ENCODE data around the gene TYW5.

TYW5 gene, protein sequence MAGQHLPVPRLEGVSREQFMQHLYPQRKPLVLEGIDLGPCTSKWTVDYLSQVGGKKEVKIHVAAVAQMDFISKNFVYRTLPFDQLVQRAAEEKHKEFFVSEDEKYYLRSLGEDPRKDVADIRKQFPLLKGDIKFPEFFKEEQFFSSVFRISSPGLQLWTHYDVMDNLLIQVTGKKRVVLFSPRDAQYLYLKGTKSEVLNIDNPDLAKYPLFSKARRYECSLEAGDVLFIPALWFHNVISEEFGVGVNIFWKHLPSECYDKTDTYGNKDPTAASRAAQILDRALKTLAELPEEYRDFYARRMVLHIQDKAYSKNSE

DNA sequence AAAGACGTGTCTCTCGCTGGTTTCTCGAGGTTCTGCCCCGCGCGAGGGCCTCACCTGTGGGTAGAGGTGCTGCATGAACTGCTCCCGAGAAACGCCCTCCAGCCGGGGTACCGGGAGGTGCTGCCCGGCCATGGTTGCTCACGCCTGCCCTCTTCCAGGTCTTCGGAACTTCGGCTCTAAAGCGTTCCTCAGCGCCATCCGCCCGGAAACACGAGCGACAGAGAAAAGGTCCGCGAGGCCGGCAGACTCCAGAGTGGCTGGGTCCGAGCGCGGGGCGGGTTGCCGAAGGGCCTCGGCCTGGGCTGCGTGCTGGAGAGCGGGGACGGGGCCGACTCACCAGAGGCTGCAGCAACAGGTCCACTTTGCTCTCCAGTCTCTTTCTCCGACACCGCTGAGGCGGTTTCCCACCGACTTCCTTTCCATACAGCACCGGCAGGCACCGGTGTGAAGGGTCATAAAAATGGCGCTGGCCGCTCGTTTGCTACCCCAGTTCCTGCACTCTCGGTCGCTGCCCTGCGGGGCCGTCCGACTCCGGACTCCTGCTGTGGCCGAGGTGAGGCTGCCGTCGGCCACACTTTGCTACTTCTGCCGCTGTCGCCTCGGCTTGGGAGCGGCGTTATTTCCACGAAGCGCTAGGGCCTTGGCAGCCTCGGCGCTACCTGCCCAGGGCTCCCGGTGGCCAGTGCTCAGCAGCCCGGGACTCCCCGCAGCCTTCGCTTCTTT, at the start of gene TYW5, which contains the start of gene MAIP1:
TYW5 (minus strand) TSS at position 153 of the 723 bp plus-strand sequence; CDS start at position 132, 21 bp downstream.
MAIP1 (plus strand) TSS at position 244 of the 723 bp plus-strand sequence; CDS start at position 461, 217 bp downstream.
- peak; percentile 81 for DNase-seq

GRCh38 chr2:200003444-200003843, 48.2 kb upstream of the TYW5 start:
- DNase-seq, result no peak

GRCh38 chr2:200000444-200001163, 45.3 kb upstream of the TYW5 start:
- no peak for DNase-seq

GRCh38 chr2:199999166-199999565, 43.9 kb upstream of the TYW5 start:
- DNase-seq, result no peak

DNA sequence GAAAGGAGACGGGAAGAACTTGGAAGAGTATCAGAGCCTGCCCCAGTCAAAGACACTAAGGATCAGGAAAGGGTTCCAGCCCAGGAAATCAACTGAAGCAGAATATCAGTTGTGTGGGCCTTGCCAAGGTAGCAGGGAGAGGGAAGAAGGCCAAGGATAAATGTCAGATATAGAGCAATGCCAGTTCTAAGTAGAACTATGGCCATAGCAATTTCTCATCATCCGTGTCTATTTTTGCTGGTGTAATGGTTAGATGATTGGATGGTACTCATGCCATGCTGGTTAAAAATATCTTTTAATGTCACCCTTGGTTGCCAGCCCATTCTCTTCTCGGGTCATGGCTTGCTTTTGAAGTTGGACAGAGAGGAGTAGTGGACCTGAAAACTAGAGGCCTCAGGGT, 42.0 kb upstream of the TYW5 start:
- DNase-seq, result no peak

DNA sequence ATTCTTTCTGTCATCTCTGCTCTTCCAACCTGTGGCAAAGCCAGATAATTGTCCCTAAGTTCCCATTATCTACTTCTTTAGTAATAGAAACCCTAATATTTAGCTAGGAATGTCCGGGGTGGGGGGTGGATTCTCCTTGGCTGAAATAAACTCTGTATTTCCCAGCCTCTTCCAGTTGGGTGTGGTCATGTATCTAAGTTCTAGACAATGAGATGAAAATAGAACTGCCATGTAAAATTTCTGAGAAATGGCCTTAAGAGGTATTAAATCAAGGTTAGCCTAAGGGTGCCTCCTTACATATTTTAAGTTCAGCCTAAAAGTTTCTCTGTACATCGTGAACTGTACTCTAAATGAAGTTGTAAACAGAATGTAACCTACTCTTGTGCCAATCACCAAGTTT, 39.6 kb upstream of the TYW5 start:
- DNase-seq, result no peak

DNA sequence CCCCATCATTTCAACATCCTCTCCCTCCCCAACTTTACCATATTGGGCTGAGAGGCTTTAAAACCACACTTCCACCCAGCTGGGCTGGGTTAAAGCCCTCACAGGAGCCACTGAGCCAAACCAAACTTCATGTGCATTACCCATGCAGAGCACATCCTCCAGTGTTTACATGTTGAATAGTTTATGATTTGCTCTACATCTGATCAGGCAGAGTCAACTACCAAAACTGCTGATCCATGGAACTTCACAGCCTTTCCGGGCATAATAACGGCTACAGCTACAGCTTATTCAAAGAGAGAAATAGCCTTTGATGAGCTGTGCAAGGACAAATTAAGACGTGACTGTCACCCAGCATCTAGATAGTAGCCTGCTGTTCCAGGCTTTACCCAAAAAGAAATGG, 39.1 kb upstream of the TYW5 start:
- DNase-seq, result no peak

DNA sequence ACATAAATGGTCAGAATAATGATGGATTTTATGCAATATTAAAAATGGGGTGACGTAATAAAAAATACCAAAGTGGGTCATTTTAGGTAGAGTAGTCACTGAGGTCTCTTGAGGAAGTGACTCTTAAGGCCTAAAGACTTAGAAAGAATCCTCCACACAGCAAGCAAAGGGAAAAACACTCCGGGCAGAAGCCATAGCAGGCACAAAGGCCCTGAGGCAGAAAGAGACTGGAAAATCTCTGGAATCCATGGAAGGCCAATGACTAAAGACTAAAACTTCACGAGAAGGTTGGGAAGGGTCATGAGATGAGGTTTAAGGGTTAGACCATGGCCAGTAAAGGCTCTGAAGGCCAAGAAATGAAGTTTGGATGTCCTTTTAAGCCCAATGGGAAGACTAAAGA, 37.0 kb upstream of the TYW5 start:
- DNase-seq, result no peak

DNA sequence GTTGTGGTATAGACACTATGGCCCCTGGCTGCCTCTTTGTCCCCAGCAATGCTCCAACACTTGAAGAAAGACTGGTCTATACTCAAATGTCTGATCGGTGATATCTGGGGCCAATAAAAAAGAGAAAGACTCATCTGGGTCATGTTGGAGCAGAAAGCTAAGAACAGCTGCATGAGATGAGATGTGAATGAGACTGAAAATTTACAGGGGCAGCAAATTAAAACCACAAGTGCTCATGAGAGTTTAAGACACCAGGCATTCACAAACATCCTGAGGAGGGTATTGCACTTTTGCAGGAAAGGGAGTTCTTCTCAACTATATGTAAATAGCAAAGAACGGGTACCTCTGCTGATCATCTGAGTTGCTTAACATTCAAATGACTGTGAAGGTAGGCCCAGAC, 36.4 kb upstream of the TYW5 start:
- DNase-seq, result no peak

DNA sequence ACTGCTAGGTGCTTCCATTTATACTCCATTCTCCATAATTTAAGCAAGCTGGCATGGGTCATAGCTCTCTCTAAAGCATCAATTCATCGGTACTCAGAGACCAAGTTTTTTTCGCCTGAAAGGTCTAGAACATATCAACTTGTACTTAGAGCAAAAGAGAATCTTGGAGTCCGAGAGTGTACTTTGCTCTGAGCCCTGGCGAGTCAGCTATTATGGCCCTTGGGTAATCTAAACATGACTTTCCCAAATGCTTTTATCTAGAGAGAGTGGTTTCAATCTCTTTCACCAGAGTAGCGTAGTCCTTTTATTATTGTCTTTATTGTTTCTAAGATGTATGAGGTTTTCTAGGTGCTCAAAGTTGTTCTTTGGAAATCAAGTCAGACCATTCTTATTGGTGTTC, 34.5 kb upstream of the TYW5 start:
- no peak for DNase-seq

- no peak for DNase-seq
Observed at GRCh38 chr2:199988151-199988550, 32.9 kb upstream of the TYW5 start.

GRCh38 chr2:199987586-199987985, 32.3 kb upstream of the TYW5 start:
- DNase-seq, result no peak

DNA sequence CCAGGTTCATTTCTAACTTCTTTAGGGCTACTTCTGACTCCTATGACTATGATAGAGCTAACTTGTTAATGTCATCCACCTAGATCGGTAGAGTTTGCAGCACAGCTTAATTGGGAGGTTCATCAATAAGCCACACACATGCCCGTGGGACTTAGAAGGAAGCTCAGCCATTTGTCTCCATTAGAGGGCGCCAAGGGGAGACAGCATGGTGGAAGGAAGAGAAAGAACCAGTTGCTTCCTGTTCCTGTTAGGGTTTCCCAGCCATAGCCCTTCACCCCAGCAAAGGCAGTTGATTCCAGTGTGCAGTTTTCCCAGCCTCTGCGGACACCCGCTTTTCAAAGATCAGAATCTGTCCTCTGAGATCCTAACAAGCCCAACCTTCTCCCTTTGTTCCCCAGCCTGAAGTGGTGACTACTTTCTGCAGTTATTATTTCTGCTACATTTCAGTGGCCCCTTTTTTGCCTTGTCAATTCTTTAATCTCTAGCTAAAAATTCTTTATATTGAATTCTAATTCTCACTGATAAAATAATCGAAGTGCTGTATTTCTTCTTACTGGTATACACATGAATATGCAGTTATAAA, 30.4 kb upstream of the TYW5 start:
- DNase-seq, result peak; percentile 14

DNA sequence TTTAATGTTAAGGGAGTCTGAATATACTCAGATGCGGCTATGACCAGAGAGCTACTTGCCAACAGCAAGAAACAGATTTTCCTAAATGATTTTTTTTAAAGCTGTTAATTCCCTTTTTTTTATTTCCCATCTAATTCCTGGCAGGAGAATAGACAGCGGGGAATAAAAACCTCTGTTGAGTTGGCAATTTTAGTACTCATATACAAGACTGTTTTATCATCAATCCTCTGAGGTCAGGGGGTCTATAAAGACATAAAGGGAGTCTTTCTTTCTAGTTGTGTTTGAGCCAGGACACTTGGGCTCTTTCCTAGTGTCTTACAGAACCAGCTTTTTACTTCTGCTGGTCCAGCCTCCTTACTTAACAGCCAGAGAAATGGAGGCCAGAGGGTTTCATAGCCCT, 29.5 kb upstream of the TYW5 start:
- no peak for DNase-seq

DNA sequence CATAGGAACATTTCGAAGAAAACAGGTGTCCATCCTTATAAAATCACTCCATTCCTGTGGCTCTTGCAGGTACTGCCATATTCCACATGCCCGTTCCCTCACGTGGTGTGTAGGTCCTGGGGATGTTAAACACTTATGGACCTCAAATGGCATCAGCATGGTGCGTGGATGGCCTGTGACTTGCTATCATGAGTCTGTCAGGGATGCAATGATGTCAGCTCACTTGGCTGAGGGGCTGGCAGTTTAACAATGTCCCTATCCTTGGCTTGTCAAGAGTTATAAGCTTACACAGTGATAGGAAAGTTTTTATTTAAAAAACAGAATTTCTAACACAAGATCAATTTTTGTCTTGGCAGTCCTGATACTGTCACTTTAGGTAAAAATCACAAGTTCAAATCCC, 28.9 kb upstream of the TYW5 start:
- DNase-seq, result no peak

- DNase-seq, result no peak
Observed at GRCh38 chr2:199983534-199983933, 28.2 kb upstream of the TYW5 start.

DNA sequence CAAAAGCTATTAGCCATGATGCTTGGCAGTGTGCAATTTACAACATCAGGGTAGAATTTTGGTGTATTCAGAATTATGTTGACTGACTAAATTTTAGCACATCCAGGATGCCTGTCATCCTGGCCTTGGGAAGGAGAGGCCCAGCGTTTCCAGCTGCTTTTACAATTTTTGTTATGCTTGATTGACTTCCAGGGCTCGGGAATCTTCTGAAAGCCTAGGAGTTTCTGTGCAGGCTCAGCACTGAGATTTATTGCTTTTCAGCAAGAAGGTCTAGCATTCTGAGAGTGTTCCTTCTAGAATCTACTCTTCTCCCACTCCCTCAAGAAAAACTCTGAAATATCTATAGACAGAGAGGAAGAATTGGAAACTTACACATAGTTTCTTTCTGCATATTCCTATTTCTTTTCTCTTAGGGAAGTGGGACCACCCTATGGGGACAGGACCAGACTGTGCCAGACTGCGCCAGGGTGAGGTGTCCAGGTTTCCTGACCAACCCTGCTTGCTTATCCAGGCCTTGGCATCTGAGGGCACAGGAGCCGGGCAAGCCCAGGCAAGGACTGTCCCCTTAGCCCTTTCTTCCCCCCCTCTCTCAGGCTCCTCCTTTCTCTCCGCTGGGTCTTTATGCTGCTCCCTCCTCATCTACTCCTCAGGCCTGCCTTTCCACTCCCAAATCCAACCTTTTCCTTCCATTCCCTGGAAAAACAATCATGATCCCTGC, 27.0 kb upstream of the TYW5 start:
- DNase-seq, result no peak

- DNase-seq, result peak; percentile 62
Observed at GRCh38 chr2:199979832-199980628, 24.7 kb upstream of the TYW5 start.

DNA sequence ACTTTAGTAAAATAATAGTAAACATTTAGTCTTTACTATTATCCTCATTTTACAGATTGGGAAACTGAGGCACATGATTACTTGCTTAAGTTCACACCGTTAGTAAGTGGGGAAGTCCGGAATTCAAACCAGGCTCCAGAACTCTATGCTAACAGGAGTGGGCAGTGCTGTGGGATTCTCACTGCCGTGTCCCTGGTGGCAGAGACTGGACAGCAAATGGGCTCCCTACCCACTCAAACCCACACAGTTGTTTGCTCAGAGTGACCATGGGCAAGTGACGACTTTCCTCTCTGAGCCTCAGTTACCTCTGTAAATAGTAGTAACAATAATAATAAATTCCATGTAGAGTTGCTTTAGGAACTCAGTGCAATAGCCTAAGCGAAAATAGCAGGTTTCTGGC, 24.1 kb upstream of the TYW5 start:
- DNase-seq, result no peak

DNA sequence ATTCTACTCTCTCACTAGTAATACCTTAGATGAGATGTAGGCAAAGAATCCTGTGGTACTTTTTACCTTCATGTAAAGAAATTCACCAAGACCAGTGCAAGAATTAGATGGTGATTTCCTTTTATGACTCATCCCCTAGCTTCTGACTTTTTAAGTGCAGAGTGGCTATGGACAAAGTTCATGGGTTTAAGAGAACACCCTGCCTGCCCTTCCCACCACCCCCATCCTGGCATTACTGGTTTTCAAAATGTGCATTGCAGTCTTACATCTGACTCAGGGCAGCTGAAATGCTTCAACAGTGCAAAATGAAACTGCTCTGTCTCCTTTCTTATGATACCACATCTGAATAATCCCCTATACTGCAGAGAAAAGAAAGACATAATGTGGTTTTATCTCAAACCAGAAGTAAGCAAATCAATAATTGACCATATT, 22.7 kb upstream of the TYW5 start:
- no peak for DNase-seq

DNA sequence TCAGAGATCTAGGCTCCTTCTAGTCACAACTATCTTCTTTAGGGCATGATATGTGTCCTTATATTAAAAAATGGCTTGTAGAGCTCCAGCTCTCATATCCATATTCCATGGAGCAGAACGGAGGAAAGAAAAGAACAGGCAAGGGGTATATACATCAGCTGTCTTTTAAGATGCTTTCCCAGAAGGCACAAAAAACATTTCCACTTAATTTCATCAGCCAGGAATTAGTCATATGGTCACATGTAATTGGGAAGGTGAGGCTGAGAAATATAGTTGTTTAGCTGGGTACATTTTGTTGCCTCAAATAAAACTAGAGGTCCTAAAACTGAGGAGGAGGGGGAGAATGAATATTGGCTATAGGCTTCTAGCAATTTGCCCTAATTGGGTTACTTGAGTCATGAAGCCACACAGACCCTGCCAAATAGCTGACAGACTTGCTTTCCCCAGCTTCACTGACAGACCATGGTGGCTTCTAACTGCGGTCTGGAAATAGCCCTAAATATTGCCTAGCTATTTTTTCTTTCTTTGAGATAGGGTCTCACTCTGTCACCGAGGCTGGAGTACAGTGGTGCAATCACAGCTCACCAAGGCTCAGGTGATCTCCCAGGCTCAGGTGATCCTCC, 20.1 kb upstream of the TYW5 start:
- no peak for DNase-seq
